IMR-90 (cell line): ENCODE results near the gene INSYN1. TPM values are rescaled to one million over a fixed set of nuclear protein-coding genes. Genes with fewer than 3 reads are reported as not detected.

Experiments
- ATAC-seq: fragments of 200-7000 bp; cut with Tn5 transposase; 2 replicates; pipeline ENCODE4 v1.9.1; 2020; ENCODE audit warnings: low read depth, mild to moderate bottlenecking, moderate library complexity
- BruUV-seq: library from RNA; stranded (reverse); fragments of 400-500 nt; replicated peaks from 2 replicates; lab custom pipeline; 2021; lab: Mats Ljungman, UMichigan
- CTCF ChIA-PET: fragments of 300-600 bp; formaldehyde crosslinking; extraction: SDS; loops from one replicate; lab custom pipeline; 2021; ENCODE audit warnings: antibody characterized with exemption; lab: Yijun Ruan, JAX
- POLR2A ChIA-PET: fragments of 300-600 bp; sonication (Branson Sonifier 250); formaldehyde crosslinking; loops from one replicate; lab custom pipeline; 2022; ENCODE audit warnings: antibody characterized with exemption; ENCODE audit not compliant: unreplicated experiment; lab: Charles Lee
- DNase-seq: peaks from one replicate; pipeline ENCODE4 v3.0.0; 2013
- H2AFZ ChIP-seq: replicated peaks from 2 replicates; pipeline ENCODE3; 2013; ENCODE audit warnings: low read length, mild to moderate bottlenecking; ENCODE audit not compliant: poor library complexity
- H2AK5ac ChIP-seq: 2 replicates; pipeline ENCODE4 v1.6.1; 2013; ENCODE audit warnings: low read depth, low read length, inconsistent platforms
- H2AK9ac ChIP-seq: replicated peaks from 2 replicates; pipeline ENCODE3; 2013; ENCODE audit warnings: mild to moderate bottlenecking, low read depth, low read length, moderate library complexity; ENCODE audit not compliant: poor library complexity
- H2BK120ac ChIP-seq: 2 replicates; pipeline ENCODE4 v1.6.1; 2013; ENCODE audit warnings: low read depth, low read length, inconsistent platforms
- H2BK15ac ChIP-seq: 3 replicates; pipeline ENCODE4 v1.6.1; 2013; ENCODE audit warnings: low read depth, low read length, inconsistent platforms
- H2BK20ac ChIP-seq: 2 replicates; pipeline ENCODE4 v1.6.1; 2013; ENCODE audit warnings: low read depth, mild to moderate bottlenecking, inconsistent platforms, low read length, moderate library complexity
- H2BK5ac ChIP-seq: 2 replicates; pipeline ENCODE4 v1.6.1; 2013; ENCODE audit warnings: mild to moderate bottlenecking, low read depth, low read length, inconsistent platforms; ENCODE audit not compliant: poor library complexity, severe bottlenecking
- H3K14ac ChIP-seq: replicated peaks from 2 replicates; pipeline ENCODE4 v1.6.1; 2013; ENCODE audit warnings: low read depth, low read length, inconsistent platforms
- H3K18ac ChIP-seq: 2 replicates; pipeline ENCODE4 v1.6.1; 2013; ENCODE audit warnings: low read depth, low read length, control low read depth
- H3K23ac ChIP-seq: 2 replicates; pipeline ENCODE4 v1.6.1; 2013; ENCODE audit warnings: low read depth, low read length, inconsistent platforms
- H3K27ac ChIP-seq: 2 replicates; pipeline ENCODE4 v1.5.1; 2013; ENCODE audit warnings: mild to moderate bottlenecking, control low read depth, low read length; ENCODE audit not compliant: insufficient read depth
- H3K27me3 ChIP-seq: 2 replicates; pipeline ENCODE4 v1.6.1; 2013; ENCODE audit warnings: low read length; ENCODE audit not compliant: control insufficient read depth, insufficient read depth
- H3K36me3 ChIP-seq: 2 replicates; pipeline ENCODE4 v1.6.1; 2013; ENCODE audit warnings: low read length, mixed read lengths; ENCODE audit not compliant: control insufficient read depth, insufficient read depth
- H3K4ac ChIP-seq: 2 replicates; pipeline ENCODE4 v1.6.1; 2013; ENCODE audit warnings: low read depth, low read length, inconsistent platforms
- H3K4me1 ChIP-seq: 2 replicates; pipeline ENCODE4 v1.6.1; 2013; ENCODE audit warnings: low read length, mixed read lengths; ENCODE audit not compliant: control insufficient read depth, insufficient read depth
- H3K4me2 ChIP-seq: 2 replicates; pipeline ENCODE4 v1.6.1; 2013; ENCODE audit warnings: low read depth, mild to moderate bottlenecking, control low read depth, low read length, moderate library complexity
- H3K4me3 ChIP-seq: 2 replicates; pipeline ENCODE4 v1.5.1; 2013; ENCODE audit warnings: low read depth, mild to moderate bottlenecking, control low read depth, low read length, moderate library complexity; ENCODE audit not compliant: insufficient read depth
- H3K56ac ChIP-seq: 2 replicates; pipeline ENCODE4 v1.6.1; 2013; ENCODE audit warnings: low read length, inconsistent platforms; ENCODE audit not compliant: insufficient read depth; ENCODE audit errors: extremely low read depth
- H3K79me1 ChIP-seq, 2 experiments: 2 replicates each; pipeline ENCODE4 v1.6.1; 2013; ENCODE audit warnings: low read length in 2 of 2, inconsistent platforms in 1 of 2, low read depth in 1 of 2
- H3K9ac ChIP-seq: 2 replicates; pipeline ENCODE4 v1.6.1; 2013; ENCODE audit warnings: low read depth, low read length, control low read depth
- H3K9me1 ChIP-seq: 2 replicates; pipeline ENCODE4 v1.6.1; 2013; ENCODE audit warnings: low read length, inconsistent platforms; ENCODE audit not compliant: insufficient read depth
- H3K9me3 ChIP-seq: 2 replicates; pipeline ENCODE4 v1.6.1; 2013; ENCODE audit warnings: low read length; ENCODE audit not compliant: control insufficient read depth, insufficient read depth
- H4K20me1 ChIP-seq: 2 replicates; pipeline ENCODE4 v1.6.1; 2013; ENCODE audit warnings: low read length, inconsistent platforms; ENCODE audit not compliant: insufficient read depth
- H4K5ac ChIP-seq: 2 replicates; pipeline ENCODE4 v1.6.1; 2013; ENCODE audit warnings: mild to moderate bottlenecking, low read depth, low read length, control low read depth
- H4K8ac ChIP-seq, 2 experiments: 2 replicates each; pipeline ENCODE4 v1.6.1; 2013; ENCODE audit warnings: low read depth in 2 of 2, low read length in 2 of 2, control low read depth in 1 of 2, inconsistent platforms in 1 of 2
- H4K91ac ChIP-seq: 2 replicates; pipeline ENCODE4 v1.6.1; 2013; ENCODE audit warnings: low read depth, low read length, inconsistent platforms; ENCODE audit not compliant: insufficient read depth
- BHLHE40 ChIP-seq: fragments of 150-350 bp; IDR thresholded peaks from 2 replicates; pipeline ENCODE4 v1.6.1; 2016; ENCODE audit warnings: mild to moderate bottlenecking, low read depth, low read length
- CEBPB ChIP-seq: IDR thresholded peaks from 2 replicates; pipeline ENCODE4 v1.6.1; 2012; ENCODE audit warnings: low read depth, low read length, improper control_type of control experiment
- CHD1 ChIP-seq: IDR thresholded peaks from 2 replicates; pipeline ENCODE4 v1.6.1; 2012; ENCODE audit warnings: low read depth, low read length, improper control_type of control experiment
- CTCF ChIP-seq: conservative IDR thresholded peaks from 2 replicates; pipeline ENCODE4 v1.5.1; 2012; ENCODE audit warnings: mild to moderate bottlenecking, low read depth, low read length, improper control_type of control experiment
- ELK1 ChIP-seq: fragments of 150-350 bp; IDR thresholded peaks from 2 replicates; pipeline ENCODE4 v1.6.1; 2016; ENCODE audit warnings: low read depth, mild to moderate bottlenecking, low read length, moderate library complexity, borderline replicate concordance
- FOS ChIP-seq: fragments of 150-350 bp; IDR thresholded peaks from 2 replicates; pipeline ENCODE4 v1.6.1; 2016; ENCODE audit warnings: low read depth, low read length
- MAFK ChIP-seq: IDR thresholded peaks from 2 replicates; pipeline ENCODE4 v1.6.1; 2012; ENCODE audit warnings: low read depth, low read length, improper control_type of control experiment
- MAZ ChIP-seq: IDR thresholded peaks from 2 replicates; pipeline ENCODE4 v1.6.1; 2012; ENCODE audit warnings: low read depth, mild to moderate bottlenecking, low read length, improper control_type of control experiment, moderate library complexity, borderline replicate concordance
- MXI1 ChIP-seq: IDR thresholded peaks from 2 replicates; pipeline ENCODE4 v1.6.1; 2012; ENCODE audit warnings: low read depth, mild to moderate bottlenecking, low read length, moderate library complexity, borderline replicate concordance
- NFE2L2 ChIP-seq: fragments of 150-350 bp; IDR thresholded peaks from 2 replicates; pipeline ENCODE4 v1.6.1; 2016; ENCODE audit warnings: low read depth, mild to moderate bottlenecking, low read length
- POLR2A ChIP-seq: IDR thresholded peaks from 2 replicates; pipeline ENCODE4 v1.6.1; 2012; ENCODE audit warnings: mild to moderate bottlenecking, low read depth, low read length
- RAD21 ChIP-seq: IDR thresholded peaks from 2 replicates; pipeline ENCODE4 v1.6.1; 2012; ENCODE audit warnings: low read length, improper control_type of control experiment
- RCOR1 ChIP-seq: IDR thresholded peaks from 2 replicates; pipeline ENCODE4 v1.6.1; 2012; ENCODE audit warnings: mild to moderate bottlenecking, low read length, improper control_type of control experiment; ENCODE audit not compliant: insufficient replicate concordance
- RFX5 ChIP-seq: IDR thresholded peaks from 2 replicates; pipeline ENCODE4 v1.8.0; 2012; ENCODE audit warnings: low read depth, mild to moderate bottlenecking, low read length, moderate library complexity
- SMC3 ChIP-seq: fragments of 150-350 bp; IDR thresholded peaks from 2 replicates; pipeline ENCODE4 v1.6.1; 2016; ENCODE audit warnings: low read depth, mild to moderate bottlenecking, antibody characterized with exemption, low read length, moderate library complexity
- USF2 ChIP-seq: fragments of 150-350 bp; IDR thresholded peaks from 2 replicates; pipeline ENCODE4 v1.6.1; 2017; ENCODE audit warnings: mild to moderate bottlenecking, antibody characterized with exemption, low read length, low read depth
- WGBS, 2 experiments: methylation state at CpG; one replicate each; pipeline versions ENCODE4 v1.1.5 to v1.1.7; 2013; ENCODE audit warnings: missing lambda C conversion rate in 2 of 2; ENCODE audit not compliant: insufficient read length in 1 of 2; ENCODE audit errors: extremely low coverage in 2 of 2; 5-methylcytosine and 5-hydroxymethylcytosine counted together
- dilution Hi-C: fragments of 300-500 bp; cut with HindIII; formaldehyde crosslinking; loops from one replicate; pipeline ENCODE4 v1.14.3; 2018; ENCODE audit warnings: low sequenced_read_pairs; ENCODE audit not compliant: unreplicated experiment
- in situ Hi-C: fragments of 300-500 bp; cut with MboI; formaldehyde crosslinking; loops from 3 replicates; pipeline ENCODE4 v1.14.3; 2019; ENCODE audit warnings: low sequenced_read_pairs, inconsistent platforms, mixed read lengths
- intact Hi-C: fragments of 100-400 bp; cut with micrococcal nuclease; formaldehyde crosslinking; loops from 2 replicates; pipeline ENCODE4 v1.10.0; 2022
- polyA plus RNA-seq, 3 experiments: library from polyadenylated mRNA; depleted of rRNA; stranded (reverse); fragments of >200 nt; gene quantifications; 2 replicates each; pipeline ENCODE4 v1.2.3, GENCODE V29; 2012; ENCODE audit warnings: low replicate concordance in 1 of 3
- total RNA-seq: library from RNA; depleted of rRNA; stranded (reverse); fragments of >200 nt; gene quantifications from 2 replicates; pipeline ENCODE4 v1.2.3, GENCODE V29; 2012

Gene INSYN1
- total and polyA plus RNA-seq, 2 of the 4 experiments (the other 2 are of a cell fraction): 0.18 to 0.34 TPM

- TF ChIP-seq CHD1 (no peak), SMC3 (no peak), MAZ (no peak), USF2 (no peak), ELK1 (no peak), NFE2L2 (no peak), BHLHE40 (no peak), CEBPB (no peak), POLR2A (no peak), RCOR1 (no peak), RAD21 (no peak), CTCF (no peak), MAFK (no peak), FOS (no peak), RFX5 (no peak), MXI1 (no peak)
- dilution Hi-C loops: no loop called here
- intact Hi-C loops: no loop called here
- H3K4me1 ChIP-seq: no peaks in the 10 kb centered on the region
- H3K9me1 ChIP-seq: peaks cover 3% of the 10 kb centered on the region; the same call in 1 of the 2 replicates
- no peak overlapping the region for H2BK5ac ChIP-seq
- H3K9me3 ChIP-seq: no peaks in the 10 kb centered on the region
- H3K27me3 ChIP-seq: peaks cover 83% of the 10 kb centered on the region
- H3K4me3 ChIP-seq: no peak overlapping the region
- BruUV-seq: no TSS peak
- H4K5ac ChIP-seq: no peak overlapping the region
- no peak overlapping the region for H2AK9ac ChIP-seq
- H3K14ac ChIP-seq: no peak overlapping the region
- no peak overlapping the region for H2BK20ac ChIP-seq
- no peak overlapping the region for H3K23ac ChIP-seq
- H3K18ac ChIP-seq: no peak overlapping the region
- no peak overlapping the region for H2AFZ ChIP-seq
- ChIA-PET POLR2A (no interaction called here), CTCF (no interaction called here)
- no peak overlapping the region for H2AK5ac ChIP-seq
- H4K91ac ChIP-seq: no peak overlapping the region
- no peak for DNase-seq
- no peak overlapping the region for H3K9ac ChIP-seq
- 64% methylated on average over 5 of the region's 5 CpGs; no CpG with 5 or more reads in 1 of the 2 experiments for WGBS, 2 experiments
- H3K27ac ChIP-seq: no peak overlapping the region
- no peak overlapping the region for H3K4ac ChIP-seq
- H3K56ac ChIP-seq: no peak overlapping the region
- H3K4me2 ChIP-seq: no peak overlapping the region
- H3K36me3 ChIP-seq: no peaks in the 10 kb centered on the region
- H4K8ac ChIP-seq: no peak overlapping the region
- in situ Hi-C loops: no loop called here
- H4K20me1 ChIP-seq: no peaks in the 10 kb centered on the region; the same call in none of the 2 replicates
- H3K79me1 ChIP-seq: no peaks in the 10 kb centered on the region
- no peak for ATAC-seq
- H2BK120ac ChIP-seq: no peak overlapping the region
- no peak overlapping the region for H2BK15ac ChIP-seq
These were observed 3.6 kb downstream of the INSYN1 start for GRCh38 chr15:73749533-73749932.
